ENCODE results near the gene SIAH3.

Gene SIAH3

GRCh38 chr13:45752510-45752909 lies 99.0 kb downstream of the SIAH3 start:
- no peak for DNase-seq (ENCODE audit: extremely low read depth, low read depth)
- TF ChIP-seq CTCF (IDR thresholded peaks at IDR 0.05; ENCODE audit: low read depth, low read length, missing control alignments), result no peak
- H3K4me3 ChIP-seq (replicated peaks; ENCODE audit: low read depth, low read length), result no peak overlapping the region

GRCh38 chr13:45751885-45752284 lies 99.7 kb downstream of the SIAH3 start:
- DNase-seq (ENCODE audit: extremely low read depth, low read depth), result no peak
- no peak for TF ChIP-seq CTCF (IDR thresholded peaks at IDR 0.05; ENCODE audit: low read depth, low read length, missing control alignments)
- no peak overlapping the region for H3K4me3 ChIP-seq (replicated peaks; ENCODE audit: low read depth, low read length)

- TF ChIP-seq CTCF (IDR thresholded peaks at IDR 0.05; ENCODE audit: low read depth, low read length, missing control alignments), result no peak
- no peak overlapping the region for H3K4me3 ChIP-seq (replicated peaks; ENCODE audit: low read depth, low read length)
- no peak for DNase-seq (ENCODE audit: extremely low read depth, low read depth)
These were observed 101.0 kb downstream of the SIAH3 start for GRCh38 chr13:45750566-45750965.

GRCh38 chr13:45748941-45749759 lies 102.4 kb downstream of the SIAH3 start:
- no peak for TF ChIP-seq CTCF (IDR thresholded peaks at IDR 0.05; ENCODE audit: low read depth, low read length, missing control alignments)
- no peak overlapping the region for H3K4me3 ChIP-seq (replicated peaks; ENCODE audit: low read depth, low read length)
- no peak for DNase-seq (ENCODE audit: extremely low read depth, low read depth)

GRCh38 chr13:45747071-45747470 lies 104.5 kb downstream of the SIAH3 start:
- no peak for DNase-seq (ENCODE audit: extremely low read depth, low read depth)
- no peak for TF ChIP-seq CTCF (IDR thresholded peaks at IDR 0.05; ENCODE audit: low read depth, low read length, missing control alignments)
- no peak overlapping the region for H3K4me3 ChIP-seq (replicated peaks; ENCODE audit: low read depth, low read length)

- no peak for DNase-seq (ENCODE audit: extremely low read depth, low read depth)
- no peak overlapping the region for H3K4me3 ChIP-seq (replicated peaks; ENCODE audit: low read depth, low read length)
- TF ChIP-seq CTCF (IDR thresholded peaks at IDR 0.05; ENCODE audit: low read depth, low read length, missing control alignments), result no peak
These were observed 106.6 kb downstream of the SIAH3 start for GRCh38 chr13:45744979-45745378.

GRCh38 chr13:45742985-45743384 lies 108.6 kb downstream of the SIAH3 start:
- no peak for TF ChIP-seq CTCF (IDR thresholded peaks at IDR 0.05; ENCODE audit: low read depth, low read length, missing control alignments)
- no peak overlapping the region for H3K4me3 ChIP-seq (replicated peaks; ENCODE audit: low read depth, low read length)
- DNase-seq (ENCODE audit: extremely low read depth, low read depth), result no peak
